ENCODE measurements around the gene CISD3.
"Not testable (repeated sequence)": the region's sequence is repeated elsewhere in the genome, so short reads cannot be mapped to it uniquely, and the experiment has no call there.

CISD3 gene

DNA sequence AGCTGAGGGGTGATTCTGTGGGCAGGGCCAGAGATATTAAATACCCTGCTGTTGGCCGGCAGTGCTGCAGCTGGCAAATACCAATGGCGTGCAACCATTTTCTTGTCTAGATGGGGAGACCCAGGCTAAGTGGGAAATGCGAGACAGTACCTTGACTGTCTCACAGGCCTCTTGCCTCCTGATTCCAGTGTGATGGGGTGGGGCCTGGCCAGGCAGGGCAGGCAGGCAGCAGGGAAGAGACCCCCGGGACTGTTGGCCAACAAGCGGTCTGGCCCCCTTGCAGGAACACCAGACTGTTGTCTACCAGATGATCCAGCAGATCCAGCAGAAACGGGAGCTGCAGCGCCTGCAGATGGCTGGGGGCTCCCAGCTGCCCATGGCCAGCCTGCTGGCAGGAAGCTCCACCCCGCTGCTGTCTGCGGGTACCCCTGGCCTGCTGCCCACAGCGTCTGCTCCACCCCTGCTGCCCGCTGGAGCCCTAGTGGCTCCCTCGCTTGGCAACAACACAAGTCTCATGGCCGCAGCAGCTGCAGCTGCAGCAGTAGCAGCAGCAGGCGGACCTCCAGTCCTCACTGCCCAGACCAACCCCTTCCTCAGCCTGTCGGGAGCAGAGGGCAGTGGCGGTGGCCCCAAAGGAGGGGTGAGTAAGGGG, 5.7 kb upstream of the CISD3 start:
- H3K27ac ChIP-seq, result no peak overlapping the region

DNA sequence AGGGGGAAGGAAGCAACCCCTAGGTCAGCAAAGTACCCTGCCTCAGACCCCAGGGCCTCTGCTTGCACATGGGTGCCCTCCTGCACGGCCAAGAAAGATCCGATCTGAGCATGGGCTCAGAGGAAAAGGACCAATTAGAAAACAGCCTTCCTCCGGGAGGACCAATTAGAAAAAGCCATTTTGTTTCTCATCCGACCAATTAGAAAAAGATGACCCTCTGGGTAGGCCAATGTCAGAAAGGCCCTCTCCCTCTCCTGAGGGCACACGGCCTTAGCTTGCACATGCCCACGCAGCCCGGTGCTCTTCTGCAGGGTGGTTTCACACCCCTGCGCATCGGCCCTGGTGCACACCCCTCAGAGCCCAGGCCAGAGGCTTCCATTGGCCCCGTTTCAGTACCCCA, 5.1 kb upstream of the CISD3 start:
- TF ChIP-seq, protein P1, sequence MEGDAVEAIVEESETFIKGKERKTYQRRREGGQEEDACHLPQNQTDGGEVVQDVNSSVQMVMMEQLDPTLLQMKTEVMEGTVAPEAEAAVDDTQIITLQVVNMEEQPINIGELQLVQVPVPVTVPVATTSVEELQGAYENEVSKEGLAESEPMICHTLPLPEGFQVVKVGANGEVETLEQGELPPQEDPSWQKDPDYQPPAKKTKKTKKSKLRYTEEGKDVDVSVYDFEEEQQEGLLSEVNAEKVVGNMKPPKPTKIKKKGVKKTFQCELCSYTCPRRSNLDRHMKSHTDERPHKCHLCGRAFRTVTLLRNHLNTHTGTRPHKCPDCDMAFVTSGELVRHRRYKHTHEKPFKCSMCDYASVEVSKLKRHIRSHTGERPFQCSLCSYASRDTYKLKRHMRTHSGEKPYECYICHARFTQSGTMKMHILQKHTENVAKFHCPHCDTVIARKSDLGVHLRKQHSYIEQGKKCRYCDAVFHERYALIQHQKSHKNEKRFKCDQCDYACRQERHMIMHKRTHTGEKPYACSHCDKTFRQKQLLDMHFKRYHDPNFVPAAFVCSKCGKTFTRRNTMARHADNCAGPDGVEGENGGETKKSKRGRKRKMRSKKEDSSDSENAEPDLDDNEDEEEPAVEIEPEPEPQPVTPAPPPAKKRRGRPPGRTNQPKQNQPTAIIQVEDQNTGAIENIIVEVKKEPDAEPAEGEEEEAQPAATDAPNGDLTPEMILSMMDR (conservative IDR thresholded peaks at IDR 0.05), result no peak
- no peak for TF ChIP-seq ZFX (IDR thresholded peaks at IDR 0.05)

More for the DNA sequence above, 5.7 kb upstream of the CISD3 start:
- TF ChIP-seq ZFX (IDR thresholded peaks at IDR 0.05), result no peak
- TF ChIP-seq, protein P1 (conservative IDR thresholded peaks at IDR 0.05), result no peak

DNA sequence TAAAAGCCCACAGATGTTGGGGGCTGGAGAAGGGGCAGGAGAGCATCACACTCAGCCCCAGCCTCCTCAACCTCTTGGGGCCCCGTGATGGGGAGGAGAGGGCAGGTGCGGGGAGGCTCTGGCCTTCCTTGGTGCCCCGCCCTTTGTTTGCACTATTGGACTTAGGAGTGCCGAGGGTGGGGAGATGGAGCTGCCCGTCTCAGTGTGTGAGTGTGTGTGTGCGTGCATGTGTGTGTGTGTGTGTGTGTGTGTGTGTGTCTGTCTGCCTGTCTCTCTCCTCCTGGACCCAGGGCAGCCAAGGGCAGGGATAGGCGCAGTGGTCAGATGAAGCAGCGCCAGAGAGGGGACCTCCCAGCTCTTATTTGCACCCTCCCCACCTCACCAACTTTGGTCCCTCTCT, 4.0 kb upstream of the CISD3 start:
- not testable (repeated sequence) for H3K27ac ChIP-seq

More for the DNA sequence above, 5.1 kb upstream of the CISD3 start:
- H3K27ac ChIP-seq, result no peak overlapping the region

DNA sequence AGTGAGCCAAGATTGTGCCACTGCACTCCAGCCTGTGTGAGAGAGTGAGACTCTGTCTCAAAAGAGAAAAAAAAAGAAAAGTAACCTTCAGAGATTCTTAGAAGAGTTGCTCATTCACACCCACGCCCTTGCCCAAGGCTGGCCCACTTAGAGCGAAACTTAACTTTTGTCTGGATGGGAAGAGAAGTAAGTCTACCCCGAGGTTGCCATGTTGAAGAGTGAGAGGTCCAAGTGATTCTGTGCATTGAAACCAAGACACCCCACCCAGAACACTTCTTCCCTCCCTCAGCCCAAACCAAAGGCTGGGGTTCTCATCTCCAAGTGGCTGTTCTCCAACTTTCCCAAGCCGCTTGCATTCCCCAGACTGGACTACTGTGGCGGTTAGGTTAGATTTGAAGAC, 2.4 kb upstream of the CISD3 start:
- no peak for TF ChIP-seq ZFX (IDR thresholded peaks at IDR 0.05)
- TF ChIP-seq, protein P1 (conservative IDR thresholded peaks at IDR 0.05), result no peak
- no peak overlapping the region for H3K27ac ChIP-seq

DNA sequence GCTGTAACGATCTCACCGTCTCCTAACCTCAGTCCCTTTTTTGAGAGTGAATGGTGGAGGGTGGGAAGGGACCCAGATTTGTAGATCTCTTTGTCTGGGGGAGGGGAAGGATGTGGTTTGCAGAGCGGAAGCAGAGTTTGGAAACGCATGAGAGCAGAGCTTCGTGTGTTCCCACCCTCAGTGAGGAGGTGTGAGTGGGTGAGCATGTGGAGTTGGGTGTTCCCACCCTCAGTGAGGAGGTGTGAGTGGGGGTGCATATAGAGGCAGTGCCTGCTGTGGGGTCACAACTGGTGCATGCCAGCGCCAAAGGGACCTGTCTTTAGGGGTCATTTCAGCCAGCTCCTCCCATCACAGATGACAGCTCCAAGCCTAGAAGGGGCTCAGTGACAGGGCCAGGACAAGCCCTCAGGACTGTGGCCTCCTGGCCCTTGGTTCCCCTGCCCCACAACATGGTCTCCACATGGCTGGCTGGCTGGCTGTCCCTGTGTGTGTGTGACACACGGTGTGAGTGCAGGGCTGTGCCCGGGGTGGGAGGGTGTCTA, 1.8 kb upstream of the CISD3 start:
- peak overlapping the region; percentile 95; the same call in 1 of the 2 replicates for H3K27ac ChIP-seq
- no peak for TF ChIP-seq ZFX (IDR thresholded peaks at IDR 0.05)
- TF ChIP-seq, protein P1 (conservative IDR thresholded peaks at IDR 0.05), result no peak

DNA sequence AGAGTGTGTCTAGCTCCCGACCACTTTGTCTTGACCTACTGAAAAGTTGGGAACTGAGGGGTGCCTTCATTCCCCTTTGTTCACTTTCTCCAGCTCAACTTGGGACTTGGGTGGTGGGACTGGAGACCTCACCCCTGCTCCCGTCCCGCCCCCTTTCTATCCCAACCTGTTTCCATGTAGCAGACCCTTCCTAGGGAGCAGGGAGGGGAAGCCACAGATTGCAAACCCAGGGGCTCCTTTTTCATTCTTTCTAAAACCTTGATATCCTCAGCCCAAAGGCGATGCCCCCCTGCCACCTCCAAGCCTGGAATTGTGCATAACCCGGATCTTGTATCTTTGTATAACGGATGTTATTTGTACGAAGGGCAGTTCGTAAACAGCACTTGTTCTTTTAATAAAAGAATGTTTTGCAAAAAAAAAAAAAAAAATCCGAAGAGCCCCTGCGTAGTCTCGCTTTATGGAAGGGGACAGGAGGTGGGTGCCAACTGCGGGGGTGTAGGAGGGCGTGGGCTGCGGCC, 714 bp upstream of the CISD3 start:
- peak overlapping the region; percentile 95 for H3K27ac ChIP-seq
- TF ChIP-seq ZFX (IDR thresholded peaks at IDR 0.05), result no peak
- TF ChIP-seq, protein P1 (conservative IDR thresholded peaks at IDR 0.05), result no peak

DNA sequence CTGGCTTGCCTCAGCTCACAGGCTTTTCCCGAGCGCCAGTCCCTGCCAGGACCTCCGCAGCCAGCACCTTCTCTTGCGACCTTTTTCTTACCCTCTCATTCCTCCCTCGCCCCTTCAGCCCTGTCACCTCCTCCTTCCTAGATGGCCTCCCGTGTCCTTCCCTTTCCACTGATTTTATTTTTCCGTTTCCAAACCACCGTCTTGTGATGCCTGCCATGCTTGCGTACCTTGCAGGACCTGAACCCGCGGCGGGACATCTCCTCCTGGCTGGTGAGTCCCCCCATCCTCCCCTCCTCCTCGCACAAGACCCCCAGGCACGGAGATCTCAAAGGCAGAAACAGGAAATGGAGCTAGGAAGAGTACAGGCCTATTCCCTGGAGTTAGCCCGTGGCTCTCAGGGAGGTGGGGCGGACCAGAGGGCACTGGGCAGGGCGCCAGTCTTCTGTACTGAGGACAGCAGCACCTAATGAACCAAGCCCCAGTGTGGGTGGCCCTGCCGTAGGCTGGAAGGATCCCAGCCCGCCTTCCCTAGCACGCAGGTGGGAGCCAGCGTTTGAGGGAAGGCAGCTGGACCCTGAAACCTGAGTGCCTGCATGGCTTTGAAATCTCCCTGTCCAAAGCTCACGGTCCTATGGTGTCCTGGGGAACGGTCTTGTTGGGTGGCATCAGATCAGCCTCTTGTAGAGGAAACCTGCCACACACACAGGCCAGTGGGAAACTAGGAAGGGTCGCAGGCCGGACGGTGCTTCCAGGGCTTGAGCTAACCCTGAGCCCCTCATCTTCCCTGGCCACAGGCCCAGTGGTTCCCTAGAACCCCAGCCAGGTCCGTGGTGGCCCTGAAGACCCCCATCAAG, 612 bp downstream of the CISD3 start:
- H3K27ac ChIP-seq, result peak overlapping the region; percentile 95
- TF ChIP-seq, protein P1 (conservative IDR thresholded peaks at IDR 0.05), result no peak
- TF ChIP-seq ZFX (IDR thresholded peaks at IDR 0.05), result peak; percentile 59; the same call in 1 of the 2 replicates
